Esophagus squamous epithelium (tissue), 4 donors: ENCODE measurements around the gene MYG1.

Experiments used
- POLR2A ChIP-seq, 4 donors: fragments of 450-650 bp; IDR thresholded peaks; one replicate each; pipeline ENCODE4 v1.6.1; 2017; ENCODE audit warnings: antibody characterized with exemption in 4 of 4, mild to moderate bottlenecking in 4 of 4, moderate library complexity in 3 of 4
- TF ChIP-seq, protein P1 (sequence below), 6 experiments: fragments of 450-650 bp in 4 of 6; fragments of 200-600 bp in 2 of 6; sonication (generic) in 2 of 6; IDR thresholded peaks; one replicate each; pipeline ENCODE4 v1.5.1; 2016 to 2019; ENCODE audit warnings: antibody characterized with exemption in 6 of 6, mild to moderate bottlenecking in 4 of 6, moderate library complexity in 4 of 6

DNA sequence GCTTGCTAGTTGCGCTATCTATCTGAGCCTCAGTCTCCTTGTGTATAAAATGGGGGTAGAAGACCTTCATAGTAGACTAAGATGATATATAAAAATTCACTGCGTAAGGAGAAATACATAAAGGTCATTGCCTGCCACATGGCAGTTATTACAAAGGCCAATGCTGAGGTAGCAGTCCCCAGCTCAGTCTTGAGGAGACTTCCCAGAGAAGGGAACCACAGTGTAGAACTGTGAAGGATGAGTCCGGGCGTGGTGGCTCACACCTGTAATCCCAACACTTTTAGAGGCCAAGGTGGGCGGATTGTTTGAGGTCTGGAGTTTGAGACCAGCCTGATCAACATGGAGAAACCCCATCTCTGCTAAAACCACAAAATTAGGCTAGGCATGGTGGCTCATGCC lies 53.8 kb downstream of the MYG1 start:
- TF ChIP-seq, protein P1, sequence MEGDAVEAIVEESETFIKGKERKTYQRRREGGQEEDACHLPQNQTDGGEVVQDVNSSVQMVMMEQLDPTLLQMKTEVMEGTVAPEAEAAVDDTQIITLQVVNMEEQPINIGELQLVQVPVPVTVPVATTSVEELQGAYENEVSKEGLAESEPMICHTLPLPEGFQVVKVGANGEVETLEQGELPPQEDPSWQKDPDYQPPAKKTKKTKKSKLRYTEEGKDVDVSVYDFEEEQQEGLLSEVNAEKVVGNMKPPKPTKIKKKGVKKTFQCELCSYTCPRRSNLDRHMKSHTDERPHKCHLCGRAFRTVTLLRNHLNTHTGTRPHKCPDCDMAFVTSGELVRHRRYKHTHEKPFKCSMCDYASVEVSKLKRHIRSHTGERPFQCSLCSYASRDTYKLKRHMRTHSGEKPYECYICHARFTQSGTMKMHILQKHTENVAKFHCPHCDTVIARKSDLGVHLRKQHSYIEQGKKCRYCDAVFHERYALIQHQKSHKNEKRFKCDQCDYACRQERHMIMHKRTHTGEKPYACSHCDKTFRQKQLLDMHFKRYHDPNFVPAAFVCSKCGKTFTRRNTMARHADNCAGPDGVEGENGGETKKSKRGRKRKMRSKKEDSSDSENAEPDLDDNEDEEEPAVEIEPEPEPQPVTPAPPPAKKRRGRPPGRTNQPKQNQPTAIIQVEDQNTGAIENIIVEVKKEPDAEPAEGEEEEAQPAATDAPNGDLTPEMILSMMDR (IDR thresholded peaks at IDR 0.05): no peak
- no peak for TF ChIP-seq POLR2A (IDR thresholded peaks at IDR 0.05)
